HCT116 (cell line): ENCODE results near the gene KRT7. TPM values are rescaled to one million over a fixed set of nuclear protein-coding genes. Genes with fewer than 3 reads are reported as not detected.

ENCODE experiments used
- ATAC-seq: fragments of 200-7000 bp; cut with Tn5 transposase; 2 replicates; pipeline ENCODE4 v1.9.1; 2020; ENCODE audit warnings: mild to moderate bottlenecking, moderate library complexity
- BruUV-seq: library from RNA; stranded (reverse); fragments of 400-500 nt; replicated peaks from 2 replicates; lab custom pipeline; 2021; lab: Mats Ljungman, UMichigan
- CTCF ChIA-PET: fragments of 300-600 bp; sonication (Branson Sonifier 250); formaldehyde crosslinking; loops from one replicate; lab custom pipeline; 2021; ENCODE audit warnings: antibody characterized with exemption; lab: Charles Lee
- POLR2A ChIA-PET: fragments of 300-600, 350-600 bp; sonication (Branson Sonifier 250); formaldehyde crosslinking; loops from one replicate; lab custom pipeline; 2021; ENCODE audit warnings: antibody characterized with exemption; lab: Charles Lee
- RAD21 ChIA-PET, 2 experiments: fragments of 300-600 bp; sonication (Branson Sonifier 250); formaldehyde crosslinking; loops; one replicate each; lab custom pipeline; 2023; ENCODE audit warnings: low total read pairs in 2 of 2; ENCODE audit not compliant: uncharacterized antibody in 2 of 2, unreplicated experiment in 2 of 2, low non-redundant PET in 1 of 2; lab: Charles Lee
- DNase-seq: peaks from one replicate; pipeline ENCODE4 v3.0.0-alpha.2; 2010; ENCODE audit warnings: low read depth, low spot score
- H2AFZ ChIP-seq: fragments of 200-600 bp; shearing (Covaris generic), sonication (generic); 2 replicates; pipeline ENCODE4 v1.6.1; 2017; ENCODE audit warnings: low read depth, mixed run types, mixed read lengths, antibody characterized with exemption, low read length; ENCODE audit not compliant: poor library complexity, severe bottlenecking
- H3K27ac ChIP-seq: 2 replicates; pipeline ENCODE4 v1.5.1; 2012; ENCODE audit warnings: low read depth, low read length
- H3K27me3 ChIP-seq: fragments of 200-600 bp; sonication (generic); 2 replicates; pipeline ENCODE4 v1.6.1; 2016; ENCODE audit warnings: mixed run types, low read length, mixed read lengths; ENCODE audit not compliant: insufficient read depth
- H3K36me3 ChIP-seq, 2 experiments: fragments of 200-500 bp in 1 of 2; fragments of 200-600 bp in 1 of 2; sonication (Bioruptor generic) in 1 of 2; sonication (generic) in 1 of 2; 2 replicates each; pipeline versions ENCODE4 v1.5.1 to v1.6.1; 2014 to 2016; ENCODE audit warnings: low read length in 2 of 2, inconsistent platforms in 1 of 2, mixed read lengths in 1 of 2, mixed run types in 1 of 2; ENCODE audit not compliant: insufficient read depth in 2 of 2, control insufficient read depth in 1 of 2
- H3K4me1 ChIP-seq, 2 experiments: fragments of 200-600 bp in 1 of 2; sonication (generic) in 1 of 2; 2 replicates each; pipeline versions ENCODE4 v1.5.1 to v1.6.1; 2012 to 2017; ENCODE audit warnings: low read length in 2 of 2, inconsistent platforms in 1 of 2, mild to moderate bottlenecking in 1 of 2, mixed read lengths in 1 of 2, mixed run types in 1 of 2, moderate library complexity in 1 of 2; ENCODE audit not compliant: insufficient read depth in 2 of 2, control insufficient read depth in 1 of 2
- H3K4me2 ChIP-seq: fragments of 200-600 bp; sonication (generic); 2 replicates; pipeline ENCODE4 v1.6.1; 2017; ENCODE audit warnings: mixed run types, low read length, mixed read lengths
- H3K4me3 ChIP-seq, 2 experiments: fragments of 200-600 bp in 1 of 2; sonication (generic) in 1 of 2; replicated peaks in 1 of 2; 2 replicates each; pipeline ENCODE4 v1.5.1; 2011 to 2016; ENCODE audit warnings: low read length in 2 of 2, control low read depth in 1 of 2, low read depth in 1 of 2, mild to moderate bottlenecking in 1 of 2, mixed read lengths in 1 of 2, mixed run types in 1 of 2
- H3K79me2 ChIP-seq: fragments of 200-600 bp; sonication (generic); 2 replicates; pipeline ENCODE4 v1.6.1; 2017; ENCODE audit warnings: mild to moderate bottlenecking, mixed run types, low read length, moderate library complexity, mixed read lengths; ENCODE audit not compliant: insufficient read depth
- H3K9ac ChIP-seq: fragments of 200-600 bp; sonication (generic); 2 replicates; pipeline ENCODE4 v1.6.1; 2016; ENCODE audit warnings: low read length, mixed read lengths
- H3K9me2 ChIP-seq: fragments of 200-600 bp; sonication (generic), shearing (Covaris generic); 2 replicates; pipeline ENCODE4 v1.6.1; 2017; ENCODE audit warnings: mixed run types, mild to moderate bottlenecking, moderate library complexity; ENCODE audit not compliant: insufficient read depth
- H3K9me3 ChIP-seq, 2 experiments: fragments of 200-500 bp in 1 of 2; fragments of 200-600 bp in 1 of 2; sonication (Bioruptor generic) in 1 of 2; sonication (generic) in 1 of 2; 2 replicates each; pipeline ENCODE4 v1.6.1; 2014 to 2017; ENCODE audit warnings: low read length in 2 of 2, mixed read lengths in 2 of 2, inconsistent platforms in 1 of 2, low read depth in 1 of 2, mild to moderate bottlenecking in 1 of 2, mixed run types in 1 of 2, moderate library complexity in 1 of 2; ENCODE audit not compliant: control insufficient read depth in 1 of 2, insufficient read depth in 1 of 2
- H4K20me1 ChIP-seq: fragments of 200-600 bp; sonication (generic), shearing (Covaris generic); 2 replicates; pipeline ENCODE4 v1.6.1; 2017; ENCODE audit warnings: mixed run types, mild to moderate bottlenecking, moderate library complexity; ENCODE audit not compliant: insufficient read depth
- CBX3 ChIP-seq: IDR thresholded peaks from 2 replicates; pipeline ENCODE4 v1.6.1; 2012; ENCODE audit warnings: low read depth
- CEBPB ChIP-seq: IDR thresholded peaks from 2 replicates; pipeline ENCODE4 v1.6.1; 2012; ENCODE audit warnings: low read depth
- ELF1 ChIP-seq: IDR thresholded peaks from 2 replicates; pipeline ENCODE4 v1.6.1; 2012; ENCODE audit warnings: low read depth, borderline replicate concordance
- EZH2 ChIP-seq: fragments of 200-600 bp; sonication (generic); IDR thresholded peaks from 2 replicates; pipeline ENCODE4 v1.6.1; 2017; ENCODE audit warnings: antibody characterized with exemption, mixed run types
- EZH2phosphoT487 ChIP-seq: fragments of 200-600 bp; IDR thresholded peaks from 2 replicates; pipeline ENCODE4 v1.6.1; 2018; ENCODE audit warnings: antibody characterized with exemption, borderline replicate concordance
- JUND ChIP-seq: IDR thresholded peaks from 2 replicates; pipeline ENCODE4 v1.6.1; 2012
- MAX ChIP-seq: IDR thresholded peaks from 2 replicates; pipeline ENCODE4 v1.6.1; 2012
- REST ChIP-seq: IDR thresholded peaks from 2 replicates; pipeline ENCODE4 v1.6.1; 2012; ENCODE audit warnings: low read depth
- SIN3A ChIP-seq: IDR thresholded peaks from 2 replicates; pipeline ENCODE4 v1.6.1; 2012; ENCODE audit warnings: low read depth
- SRF ChIP-seq: IDR thresholded peaks from 2 replicates; pipeline ENCODE4 v1.6.1; 2012; ENCODE audit warnings: low read depth
- YY1 ChIP-seq: IDR thresholded peaks from 2 replicates; pipeline ENCODE4 v1.6.1; 2011; ENCODE audit warnings: low read length, low read depth, moderate library complexity, mild to moderate bottlenecking; ENCODE audit not compliant: insufficient replicate concordance; ENCODE audit errors: extremely low read depth
- ZBTB33 ChIP-seq: IDR thresholded peaks from 2 replicates; pipeline ENCODE4 v1.6.1; 2011; ENCODE audit warnings: mild to moderate bottlenecking, low read length, moderate library complexity; ENCODE audit not compliant: insufficient replicate concordance; ENCODE audit errors: extremely low read depth
- ZFX ChIP-seq: fragments of 450-650 bp; IDR thresholded peaks from 2 replicates; pipeline ENCODE4 v1.6.1; 2017
- ZNF274 ChIP-seq: fragments of 200-500 bp; sonication (Bioruptor generic); IDR thresholded peaks from 2 replicates; pipeline ENCODE4 v1.6.1; 2014; ENCODE audit warnings: mild to moderate bottlenecking, low read depth, low read length, inconsistent platforms
- intact Hi-C: fragments of 100-400 bp; cut with micrococcal nuclease; formaldehyde crosslinking; loops from 2 replicates; pipeline ENCODE4 v1.10.0; 2022
- total RNA-seq: library from RNA; stranded (reverse); gene quantifications from one replicate; pipeline ENCODE4 v1.2.1, GENCODE V29; 2021; ENCODE audit not compliant: unreplicated experiment

The KRT7 gene
- total RNA-seq, 1 experiment from 2014 or later: 72.6 TPM

- Histone ChIP-seq H3K27me3 (no peaks in the 10 kb centered on the region), H3K9ac (no peak overlapping the region), H2AFZ (no peak overlapping the region), H3K4me1 (peaks cover 0 to 15% of the 10 kb centered on the region in 2 experiments; a peak in 2 of 4 replicates), H3K4me3 (no peak overlapping the region), H3K9me2 (no peaks in the 10 kb centered on the region), H3K79me2 (no peaks in the 10 kb centered on the region), H3K9me3 (no peaks in the 10 kb centered on the region), H3K4me2 (no peak overlapping the region), H4K20me1 (no peaks in the 10 kb centered on the region), H3K36me3 (no peaks in the 10 kb centered on the region), H3K27ac (no peak overlapping the region)
- ATAC-seq (no peak), DNase-seq (no peak)
- RAD21 ChIA-PET: no interaction called here
- intact Hi-C loops: no loop called here
- CTCF ChIA-PET: no interaction called here
- TF ChIP-seq EZH2phosphoT487 (no peak), ZNF274 (no peak), ELF1 (no peak), REST (no peak), JUND (no peak), SIN3A (no peak), SRF (no peak), EZH2 (no peak), ZFX (no peak), YY1 (no peak), CBX3 (no peak), ZBTB33 (no peak), CEBPB (no peak), MAX (no peak)
- no TSS peak for BruUV-seq
- POLR2A ChIA-PET: interaction anchor here (1.0 kb wide), 1 partner anchor 14 kb away, joined by 4 read pairs; no protein-coding TSS in a partner anchor
These were observed 61.8 kb downstream of the KRT7 start for GRCh38 chr12:52294803-52295202.
